Stimulated activated CD4-positive, alpha-beta T cell treated with anti-CD3 and anti-CD28 coated beads, Interleukin-1b, Interleukin-23, amount 100 ng/mL, for 48 hours (primary cell): ENCODE results near the gene P2RX3.

ENCODE experiments used
- DNase-seq: peaks from one replicate; pipeline ENCODE4 v3.0.0-alpha.2; 2020

P2RX3 gene

GRCh38 chr11:57376095-57377090 lies 38.2 kb downstream of the P2RX3 start:
- no peak for DNase-seq

- no peak for DNase-seq
Observed at GRCh38 chr11:57377107-57377506, 39.0 kb downstream of the P2RX3 start.

- no peak for DNase-seq
Observed at GRCh38 chr11:57378186-57378585, 40.0 kb downstream of the P2RX3 start.

GRCh38 chr11:57379732-57380131 lies 41.6 kb downstream of the P2RX3 start:
- DNase-seq: no peak

GRCh38 chr11:57380975-57381374 lies 42.8 kb downstream of the P2RX3 start, which contains the start of gene PRG3:
PRG3 (minus strand) TSS chr11:57381150; CDS start chr11:57380708, 442 bp downstream.
- no peak for DNase-seq

- DNase-seq: no peak
Observed at GRCh38 chr11:57386178-57386940, 48.2 kb downstream of the P2RX3 start.

GRCh38 chr11:57387289-57388030 lies 49.3 kb downstream of the P2RX3 start:
- DNase-seq: no peak

GRCh38 chr11:57390535-57390934 lies 52.4 kb downstream of the P2RX3 start, which contains the start of gene PRG2:
PRG2 (minus strand) TSS chr11:57390650; CDS start chr11:57389944, 706 bp downstream.
- no peak for DNase-seq

GRCh38 chr11:57391111-57391510 lies 53.0 kb downstream of the P2RX3 start:
- DNase-seq: no peak

- no peak for DNase-seq
Observed at GRCh38 chr11:57391539-57391938, 53.4 kb downstream of the P2RX3 start.

GRCh38 chr11:57392066-57392762 lies 54.1 kb downstream of the P2RX3 start:
- DNase-seq: no peak

GRCh38 chr11:57392763-57393105 lies 54.6 kb downstream of the P2RX3 start:
- no peak for DNase-seq

- no peak for DNase-seq
Observed at GRCh38 chr11:57394203-57394965, 56.2 kb downstream of the P2RX3 start.

GRCh38 chr11:57395905-57396623 lies 57.9 kb downstream of the P2RX3 start:
- DNase-seq: no peak

- no peak for DNase-seq
Observed at GRCh38 chr11:57396744-57397143, 58.6 kb downstream of the P2RX3 start.

- DNase-seq: no peak
Observed at GRCh38 chr11:57397394-57397990, 59.3 kb downstream of the P2RX3 start.

- DNase-seq: no peak
Observed at GRCh38 chr11:57399221-57399620, 61.1 kb downstream of the P2RX3 start.

- DNase-seq: no peak
Observed at GRCh38 chr11:57399972-57400578, 61.9 kb downstream of the P2RX3 start.

- DNase-seq: no peak
Observed at GRCh38 chr11:57402188-57403002, 64.2 kb downstream of the P2RX3 start.
